Measurements from ENCODE around the gene SSBP2.

Gene SSBP2

DNA sequence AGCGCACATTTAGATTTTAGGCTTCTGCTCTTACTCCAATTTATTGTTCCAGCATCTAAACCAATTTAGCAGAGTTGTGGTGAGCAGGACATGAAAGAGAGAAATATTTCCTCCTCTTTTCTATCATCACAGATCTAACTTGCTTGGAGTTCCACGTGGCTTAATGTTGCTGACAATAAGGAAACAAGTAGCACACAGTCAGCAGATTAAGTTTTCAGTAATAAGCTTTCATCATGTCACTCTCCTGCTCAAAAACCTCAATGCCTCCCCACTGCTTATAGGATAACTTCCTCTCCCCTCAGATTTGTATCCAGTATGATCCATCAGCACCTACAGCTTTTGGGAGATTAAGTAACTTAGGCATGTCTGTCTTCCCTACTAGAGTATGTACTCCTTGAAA lies 10.4 kb upstream of the SSBP2 start:
- Histone ChIP-seq H3K27me3 (ENCODE audit: low read length) (no peaks in the 10 kb centered on the region), H3K36me3 (ENCODE audit: low read length) (no peaks in the 10 kb centered on the region), H3K9me2 (replicated peaks; ENCODE audit: insufficient read depth, low read length) (no peaks in the 10 kb centered on the region), H3K79me2 (ENCODE audit: insufficient read depth, low read length) (no peaks in the 10 kb centered on the region), H3K4me3 (ENCODE audit: insufficient read depth, low read length, poor library complexity, severe bottlenecking) (no peak overlapping the region), H3K27ac (ENCODE audit: low read depth, low read length) (no peak overlapping the region), H2AFZ (ENCODE audit: low read depth, low read length, severe bottlenecking) (no peak overlapping the region), H3K9me3 (ENCODE audit: insufficient read depth, low read length) (no peaks in the 10 kb centered on the region), H3F3A (ENCODE audit: insufficient read depth) (no peaks in the 10 kb centered on the region), H3K4me2 (ENCODE audit: low read depth, low read length, poor library complexity, severe bottlenecking) (no peak overlapping the region), H4K20me1 (ENCODE audit: low read depth, low read length) (no peaks in the 10 kb centered on the region), H3K9ac (ENCODE audit: low read length) (no peak overlapping the region)
- TF ChIP-seq EZH2phosphoT487 (conservative IDR thresholded peaks at IDR 0.05; ENCODE audit: low read length), result no peak
- TF ChIP-seq, protein P1, sequence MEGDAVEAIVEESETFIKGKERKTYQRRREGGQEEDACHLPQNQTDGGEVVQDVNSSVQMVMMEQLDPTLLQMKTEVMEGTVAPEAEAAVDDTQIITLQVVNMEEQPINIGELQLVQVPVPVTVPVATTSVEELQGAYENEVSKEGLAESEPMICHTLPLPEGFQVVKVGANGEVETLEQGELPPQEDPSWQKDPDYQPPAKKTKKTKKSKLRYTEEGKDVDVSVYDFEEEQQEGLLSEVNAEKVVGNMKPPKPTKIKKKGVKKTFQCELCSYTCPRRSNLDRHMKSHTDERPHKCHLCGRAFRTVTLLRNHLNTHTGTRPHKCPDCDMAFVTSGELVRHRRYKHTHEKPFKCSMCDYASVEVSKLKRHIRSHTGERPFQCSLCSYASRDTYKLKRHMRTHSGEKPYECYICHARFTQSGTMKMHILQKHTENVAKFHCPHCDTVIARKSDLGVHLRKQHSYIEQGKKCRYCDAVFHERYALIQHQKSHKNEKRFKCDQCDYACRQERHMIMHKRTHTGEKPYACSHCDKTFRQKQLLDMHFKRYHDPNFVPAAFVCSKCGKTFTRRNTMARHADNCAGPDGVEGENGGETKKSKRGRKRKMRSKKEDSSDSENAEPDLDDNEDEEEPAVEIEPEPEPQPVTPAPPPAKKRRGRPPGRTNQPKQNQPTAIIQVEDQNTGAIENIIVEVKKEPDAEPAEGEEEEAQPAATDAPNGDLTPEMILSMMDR (IDR thresholded peaks at IDR 0.05; ENCODE audit: insufficient read depth, low read length, poor library complexity, severe bottlenecking), result no peak

GRCh38 chr5:81760521-81760920 lies 9.6 kb upstream of the SSBP2 start:
- TF ChIP-seq, protein P1 (IDR thresholded peaks at IDR 0.05; ENCODE audit: insufficient read depth, low read length, poor library complexity, severe bottlenecking), result no peak
- TF ChIP-seq EZH2phosphoT487 (conservative IDR thresholded peaks at IDR 0.05; ENCODE audit: low read length), result no peak
- H3F3A ChIP-seq (ENCODE audit: insufficient read depth), result no peaks in the 10 kb centered on the region
- no peaks in the 10 kb centered on the region for H3K9me2 ChIP-seq (replicated peaks; ENCODE audit: insufficient read depth, low read length)
- no peaks in the 10 kb centered on the region for H4K20me1 ChIP-seq (ENCODE audit: low read depth, low read length)
- H3K4me2 ChIP-seq (ENCODE audit: low read depth, low read length, poor library complexity, severe bottlenecking), result no peak overlapping the region
- no peak overlapping the region for H3K9ac ChIP-seq (ENCODE audit: low read length)
- no peak overlapping the region for H3K27ac ChIP-seq (ENCODE audit: low read depth, low read length)
- no peak overlapping the region for H2AFZ ChIP-seq (ENCODE audit: low read depth, low read length, severe bottlenecking)
- H3K36me3 ChIP-seq (ENCODE audit: low read length), result no peaks in the 10 kb centered on the region
- H3K4me3 ChIP-seq (ENCODE audit: insufficient read depth, low read length, poor library complexity, severe bottlenecking), result no peak overlapping the region
- H3K27me3 ChIP-seq (ENCODE audit: low read length), result no peaks in the 10 kb centered on the region
- H3K79me2 ChIP-seq (ENCODE audit: insufficient read depth, low read length), result no peaks in the 10 kb centered on the region
- no peaks in the 10 kb centered on the region for H3K9me3 ChIP-seq (ENCODE audit: insufficient read depth, low read length)

DNA sequence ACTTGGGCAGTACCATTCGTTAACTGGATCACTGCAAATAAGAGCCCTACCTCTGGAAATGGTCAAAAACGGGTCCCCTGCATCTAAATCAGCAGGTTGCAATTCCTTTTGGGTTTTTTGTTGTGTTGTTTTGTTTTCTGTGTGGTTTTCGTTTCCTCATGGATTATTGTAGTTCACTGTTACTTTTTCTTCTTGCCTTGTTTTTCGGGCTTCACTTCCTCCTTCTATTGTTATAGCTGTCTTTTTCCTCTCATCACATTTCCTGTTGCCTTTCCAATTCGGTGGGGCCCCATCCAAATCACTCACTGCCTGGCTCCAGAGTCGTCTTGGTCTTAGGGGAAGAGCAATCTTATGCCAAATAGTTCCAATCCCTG lies 8.7 kb upstream of the SSBP2 start:
- Histone ChIP-seq H3K36me3 (ENCODE audit: low read length) (no peaks in the 10 kb centered on the region), H3K9me3 (ENCODE audit: insufficient read depth, low read length) (no peaks in the 10 kb centered on the region), H3K27ac (ENCODE audit: low read depth, low read length) (no peak overlapping the region), H2AFZ (ENCODE audit: low read depth, low read length, severe bottlenecking) (no peak overlapping the region), H3K9me2 (replicated peaks; ENCODE audit: insufficient read depth, low read length) (no peaks in the 10 kb centered on the region), H3K4me3 (ENCODE audit: insufficient read depth, low read length, poor library complexity, severe bottlenecking) (no peak overlapping the region), H3K9ac (ENCODE audit: low read length) (no peak overlapping the region), H3K79me2 (ENCODE audit: insufficient read depth, low read length) (no peaks in the 10 kb centered on the region), H3K4me2 (ENCODE audit: low read depth, low read length, poor library complexity, severe bottlenecking) (no peak overlapping the region), H4K20me1 (ENCODE audit: low read depth, low read length) (no peaks in the 10 kb centered on the region), H3F3A (ENCODE audit: insufficient read depth) (no peaks in the 10 kb centered on the region), H3K27me3 (ENCODE audit: low read length) (no peaks in the 10 kb centered on the region)
- TF ChIP-seq, protein P1 (IDR thresholded peaks at IDR 0.05; ENCODE audit: insufficient read depth, low read length, poor library complexity, severe bottlenecking), result no peak
- TF ChIP-seq EZH2phosphoT487 (conservative IDR thresholded peaks at IDR 0.05; ENCODE audit: low read length), result no peak

Measured in SU-DHL-6 (cell line).